Uterus (tissue), 2 donors: ENCODE results near the gene SCUBE1.

ENCODE experiments used
- POLR2A ChIP-seq, 2 donors: fragments of 450-650 bp; IDR thresholded peaks; one replicate each; pipeline ENCODE4 v1.6.1; 2016; ENCODE audit warnings: antibody characterized with exemption in 2 of 2, mild to moderate bottlenecking in 1 of 2, moderate library complexity in 1 of 2
- TF ChIP-seq, protein P1 (sequence below), 4 experiments: fragments of 200-600 bp in 2 of 4; fragments of 450-650 bp in 2 of 4; sonication (generic) in 2 of 4; IDR thresholded peaks; one replicate each; pipeline ENCODE4 v1.5.1; 2016 to 2019; ENCODE audit warnings: antibody characterized with exemption in 4 of 4, mild to moderate bottlenecking in 2 of 4, moderate library complexity in 1 of 4

DNA sequence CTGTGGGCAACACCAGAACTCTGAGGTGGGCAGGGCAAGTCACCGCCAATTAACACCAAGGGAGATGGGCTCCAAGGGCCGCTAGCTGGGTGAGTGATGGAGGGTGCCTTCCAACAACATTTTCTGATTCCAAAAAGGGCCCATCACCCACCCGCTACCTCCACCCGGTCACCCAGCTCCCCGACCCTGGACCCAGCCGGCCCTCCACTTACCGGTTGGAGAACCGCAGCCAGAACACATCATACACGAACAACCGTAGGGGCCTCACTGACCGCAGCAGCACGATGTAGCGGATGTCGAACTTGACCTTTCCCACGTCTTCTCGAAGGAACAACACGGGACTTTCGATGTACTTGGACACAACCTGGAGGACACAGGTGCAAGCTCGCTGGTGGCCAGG, 171.0 kb downstream of the SCUBE1 start:
- TF ChIP-seq, protein P1, sequence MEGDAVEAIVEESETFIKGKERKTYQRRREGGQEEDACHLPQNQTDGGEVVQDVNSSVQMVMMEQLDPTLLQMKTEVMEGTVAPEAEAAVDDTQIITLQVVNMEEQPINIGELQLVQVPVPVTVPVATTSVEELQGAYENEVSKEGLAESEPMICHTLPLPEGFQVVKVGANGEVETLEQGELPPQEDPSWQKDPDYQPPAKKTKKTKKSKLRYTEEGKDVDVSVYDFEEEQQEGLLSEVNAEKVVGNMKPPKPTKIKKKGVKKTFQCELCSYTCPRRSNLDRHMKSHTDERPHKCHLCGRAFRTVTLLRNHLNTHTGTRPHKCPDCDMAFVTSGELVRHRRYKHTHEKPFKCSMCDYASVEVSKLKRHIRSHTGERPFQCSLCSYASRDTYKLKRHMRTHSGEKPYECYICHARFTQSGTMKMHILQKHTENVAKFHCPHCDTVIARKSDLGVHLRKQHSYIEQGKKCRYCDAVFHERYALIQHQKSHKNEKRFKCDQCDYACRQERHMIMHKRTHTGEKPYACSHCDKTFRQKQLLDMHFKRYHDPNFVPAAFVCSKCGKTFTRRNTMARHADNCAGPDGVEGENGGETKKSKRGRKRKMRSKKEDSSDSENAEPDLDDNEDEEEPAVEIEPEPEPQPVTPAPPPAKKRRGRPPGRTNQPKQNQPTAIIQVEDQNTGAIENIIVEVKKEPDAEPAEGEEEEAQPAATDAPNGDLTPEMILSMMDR (IDR thresholded peaks at IDR 0.05), result no peak
- no peak for TF ChIP-seq POLR2A (IDR thresholded peaks at IDR 0.05)
